Upper lobe of left lung (tissue), 4 donors: ENCODE measurements around the gene MAN1A1.

Experiments
- CTCF ChIP-seq, 6 experiments: fragments of 450-650 bp in 4 of 6; fragments of 200-600 bp in 2 of 6; sonication (generic) in 2 of 6; IDR thresholded peaks; one replicate each; pipeline ENCODE4 v1.5.1; 2016 to 2019; ENCODE audit warnings: antibody characterized with exemption in 6 of 6
- POLR2A ChIP-seq, 4 donors: fragments of 450-650 bp; IDR thresholded peaks; one replicate each; pipeline ENCODE4 v1.5.1; 2016 to 2017; ENCODE audit warnings: antibody characterized with exemption in 4 of 4, mild to moderate bottlenecking in 2 of 4
- POLR2AphosphoS5 ChIP-seq, 2 donors: sonication (generic); formaldehyde crosslinking; IDR thresholded peaks; one replicate each; pipeline ENCODE4 v1.5.1; 2017; ENCODE audit warnings: antibody characterized with exemption in 2 of 2

GRCh38 chr6:119384444-119384843, 34.9 kb upstream of the MAN1A1 start:
- TF ChIP-seq POLR2A (IDR thresholded peaks at IDR 0.05) = no peak
- no peak for TF ChIP-seq CTCF (IDR thresholded peaks at IDR 0.05)
- no peak for TF ChIP-seq POLR2AphosphoS5 (IDR thresholded peaks at IDR 0.05)
